Endothelial cell of umbilical vein (primary cell): ENCODE data around the gene LMCD1.

Experiments used
- EZH2 ChIP-seq: IDR thresholded peaks from 2 replicates; pipeline ENCODE4 v1.6.1; 2012; ENCODE audit warnings: borderline replicate concordance, low read depth, mild to moderate bottlenecking, moderate library complexity, low read length, inconsistent platforms; ENCODE audit not compliant: severe bottlenecking
- GATA2 ChIP-seq: IDR thresholded peaks from 2 replicates; pipeline ENCODE4 v1.7.0; 2011; ENCODE audit warnings: low read depth, mild to moderate bottlenecking, moderate library complexity, mixed read lengths, low read length; ENCODE audit not compliant: insufficient read length, insufficient read depth
- JUN ChIP-seq: IDR thresholded peaks from 2 replicates; pipeline ENCODE4 v1.6.1; 2011; ENCODE audit warnings: borderline replicate concordance, low read depth; ENCODE audit not compliant: insufficient read length, insufficient read depth
- MYC ChIP-seq: IDR thresholded peaks from one replicate; pipeline ENCODE4 v1.6.1; 2011; ENCODE audit warnings: mild to moderate bottlenecking, low read depth, low read length
- POLR2A ChIP-seq: IDR thresholded peaks from 2 replicates; pipeline ENCODE4 v1.6.1; 2012; ENCODE audit warnings: low read depth, mild to moderate bottlenecking, control low read depth, low read length
- POLR2AphosphoS5 ChIP-seq: IDR thresholded peaks from 2 replicates; pipeline ENCODE4 v1.6.1; 2012; ENCODE audit warnings: low read depth, mild to moderate bottlenecking, control low read depth, low read length, moderate library complexity; ENCODE audit not compliant: insufficient read depth
- TF ChIP-seq, protein P1 (sequence below), 2 donors: IDR thresholded peaks; 1 replicate in 1 of 2; 2 replicates in 1 of 2; pipeline ENCODE4 v1.5.1; 2011; ENCODE audit warnings: low read length in 2 of 2, mild to moderate bottlenecking in 2 of 2, moderate library complexity in 2 of 2, control low read depth in 1 of 2, inconsistent platforms in 1 of 2, low read depth in 1 of 2; ENCODE audit not compliant: insufficient read depth in 1 of 2; ENCODE audit errors: extremely low read depth in 1 of 2
- TF ChIP-seq, protein P2 (sequence below): IDR thresholded peaks from 2 replicates; pipeline ENCODE4 v1.6.1; 2011; ENCODE audit not compliant: insufficient read depth, insufficient read length

DNA sequence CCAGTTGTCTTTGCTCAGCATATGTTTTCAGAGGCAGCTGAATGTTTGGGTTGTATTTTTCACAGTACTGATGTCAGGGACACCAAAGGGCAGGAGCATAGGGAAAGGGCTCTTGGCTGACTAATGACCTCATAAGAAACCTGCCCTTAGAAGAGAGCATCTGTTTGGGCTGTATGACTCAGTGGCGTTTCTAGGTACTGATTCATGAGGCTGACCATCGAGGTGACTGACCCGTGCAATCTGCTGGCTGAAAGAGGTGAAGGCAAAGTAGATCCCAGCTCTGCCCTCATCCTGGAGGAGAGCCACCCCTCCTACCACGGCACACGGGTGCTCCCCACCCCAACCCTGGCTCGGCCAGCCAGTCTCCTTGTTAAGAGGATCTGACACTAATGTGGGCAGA lies 8.3 kb downstream of the LMCD1 start:
- no peak for TF ChIP-seq POLR2A
- TF ChIP-seq, protein P1, sequence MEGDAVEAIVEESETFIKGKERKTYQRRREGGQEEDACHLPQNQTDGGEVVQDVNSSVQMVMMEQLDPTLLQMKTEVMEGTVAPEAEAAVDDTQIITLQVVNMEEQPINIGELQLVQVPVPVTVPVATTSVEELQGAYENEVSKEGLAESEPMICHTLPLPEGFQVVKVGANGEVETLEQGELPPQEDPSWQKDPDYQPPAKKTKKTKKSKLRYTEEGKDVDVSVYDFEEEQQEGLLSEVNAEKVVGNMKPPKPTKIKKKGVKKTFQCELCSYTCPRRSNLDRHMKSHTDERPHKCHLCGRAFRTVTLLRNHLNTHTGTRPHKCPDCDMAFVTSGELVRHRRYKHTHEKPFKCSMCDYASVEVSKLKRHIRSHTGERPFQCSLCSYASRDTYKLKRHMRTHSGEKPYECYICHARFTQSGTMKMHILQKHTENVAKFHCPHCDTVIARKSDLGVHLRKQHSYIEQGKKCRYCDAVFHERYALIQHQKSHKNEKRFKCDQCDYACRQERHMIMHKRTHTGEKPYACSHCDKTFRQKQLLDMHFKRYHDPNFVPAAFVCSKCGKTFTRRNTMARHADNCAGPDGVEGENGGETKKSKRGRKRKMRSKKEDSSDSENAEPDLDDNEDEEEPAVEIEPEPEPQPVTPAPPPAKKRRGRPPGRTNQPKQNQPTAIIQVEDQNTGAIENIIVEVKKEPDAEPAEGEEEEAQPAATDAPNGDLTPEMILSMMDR (IDR thresholded peaks at IDR 0.05; ENCODE audit: extremely low read depth in 1 of 2, insufficient read depth in 1 of 2, low read depth in 1 of 2, low read length in 2 of 2), result no peak
- TF ChIP-seq JUN, result peak; percentile 25
- TF ChIP-seq POLR2AphosphoS5, result peak; percentile 53
- TF ChIP-seq, protein P2, sequence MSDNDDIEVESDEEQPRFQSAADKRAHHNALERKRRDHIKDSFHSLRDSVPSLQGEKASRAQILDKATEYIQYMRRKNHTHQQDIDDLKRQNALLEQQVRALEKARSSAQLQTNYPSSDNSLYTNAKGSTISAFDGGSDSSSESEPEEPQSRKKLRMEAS, result no peak
- TF ChIP-seq MYC, result no peak
- TF ChIP-seq EZH2, result no peak
- peak; percentile 62 for TF ChIP-seq GATA2
